ENCODE data around the gene CSGALNACT2.

Gene CSGALNACT2

DNA sequence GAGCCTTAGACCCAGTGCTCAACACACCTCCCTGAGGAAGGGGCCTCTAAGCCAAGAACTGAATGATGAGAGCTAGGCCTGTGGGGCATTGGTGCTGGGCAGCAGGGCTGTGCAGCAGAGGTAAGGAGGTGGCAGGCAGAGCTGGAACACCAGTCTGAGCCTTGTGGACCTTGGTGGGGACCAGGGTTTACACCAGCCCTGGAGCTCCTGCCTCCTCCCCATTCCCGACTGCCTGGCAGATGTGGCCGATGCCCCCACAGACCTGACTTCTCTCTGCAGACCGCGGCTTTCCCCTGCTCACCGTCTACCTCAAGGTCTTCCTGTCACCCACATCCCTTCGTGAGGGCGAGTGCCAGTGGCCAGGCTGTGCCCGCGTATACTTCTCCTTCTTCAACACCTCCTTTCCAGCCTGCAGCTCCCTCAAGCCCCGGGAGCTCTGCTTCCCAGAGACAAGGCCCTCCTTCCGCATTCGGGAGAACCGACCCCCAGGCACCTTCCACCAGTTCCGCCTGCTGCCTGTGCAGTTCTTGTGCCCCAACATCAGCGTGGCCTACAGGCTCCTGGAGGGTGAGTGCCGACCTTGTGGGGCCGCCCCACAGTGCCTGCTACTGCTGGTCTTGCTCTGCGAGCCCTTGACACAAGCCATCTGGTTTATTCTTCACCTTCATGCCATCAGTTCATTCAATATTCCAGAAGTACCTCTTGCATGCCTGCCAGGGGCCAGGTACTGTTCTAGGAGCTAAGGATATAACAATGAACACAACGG, 36.0 kb upstream of the CSGALNACT2 start:
- no peak for TF ChIP-seq EZH2 (IDR thresholded peaks at IDR 0.05; ENCODE audit: borderline replicate concordance, low read depth, low read length, severe bottlenecking)
- TF ChIP-seq, protein P1, sequence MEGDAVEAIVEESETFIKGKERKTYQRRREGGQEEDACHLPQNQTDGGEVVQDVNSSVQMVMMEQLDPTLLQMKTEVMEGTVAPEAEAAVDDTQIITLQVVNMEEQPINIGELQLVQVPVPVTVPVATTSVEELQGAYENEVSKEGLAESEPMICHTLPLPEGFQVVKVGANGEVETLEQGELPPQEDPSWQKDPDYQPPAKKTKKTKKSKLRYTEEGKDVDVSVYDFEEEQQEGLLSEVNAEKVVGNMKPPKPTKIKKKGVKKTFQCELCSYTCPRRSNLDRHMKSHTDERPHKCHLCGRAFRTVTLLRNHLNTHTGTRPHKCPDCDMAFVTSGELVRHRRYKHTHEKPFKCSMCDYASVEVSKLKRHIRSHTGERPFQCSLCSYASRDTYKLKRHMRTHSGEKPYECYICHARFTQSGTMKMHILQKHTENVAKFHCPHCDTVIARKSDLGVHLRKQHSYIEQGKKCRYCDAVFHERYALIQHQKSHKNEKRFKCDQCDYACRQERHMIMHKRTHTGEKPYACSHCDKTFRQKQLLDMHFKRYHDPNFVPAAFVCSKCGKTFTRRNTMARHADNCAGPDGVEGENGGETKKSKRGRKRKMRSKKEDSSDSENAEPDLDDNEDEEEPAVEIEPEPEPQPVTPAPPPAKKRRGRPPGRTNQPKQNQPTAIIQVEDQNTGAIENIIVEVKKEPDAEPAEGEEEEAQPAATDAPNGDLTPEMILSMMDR (IDR thresholded peaks at IDR 0.05; ENCODE audit: borderline replicate concordance, extremely low read depth, low read length, poor library complexity, severe bottlenecking): no peak
- H3K27ac ChIP-seq (ENCODE audit: low read length): no peak overlapping the region
- no peak overlapping the region for H2AFZ ChIP-seq (ENCODE audit: low read depth, low read length)
- H3K4me1 ChIP-seq (ENCODE audit: insufficient read depth, low read length): peaks cover 8% of the 10 kb centered on the region
- no peak overlapping the region for H3K4me3 ChIP-seq (ENCODE audit: low read depth in 1 of 2, low read length in 2 of 2)
- H3K9ac ChIP-seq (ENCODE audit: low read depth, low read length): no peak overlapping the region
- DNase-seq: no peak
- no peak for ATAC-seq (ENCODE audit: insufficient read depth, low read depth)
- no peaks in the 10 kb centered on the region for H4K20me1 ChIP-seq (ENCODE audit: insufficient read depth, low read length)
- no peaks in the 10 kb centered on the region for H3K79me2 ChIP-seq (ENCODE audit: insufficient read depth, low read length)
- no peak overlapping the region for H3K4me2 ChIP-seq (ENCODE audit: insufficient read depth, low read length)
- no peaks in the 10 kb centered on the region for H3K27me3 ChIP-seq (ENCODE audit: insufficient read depth, low read length, poor library complexity)
- no peaks in the 10 kb centered on the region for H3K36me3 ChIP-seq (ENCODE audit: insufficient read depth, low read length)
- no peaks in the 10 kb centered on the region for H3K9me3 ChIP-seq (ENCODE audit: insufficient read depth, low read length, severe bottlenecking)

DNA sequence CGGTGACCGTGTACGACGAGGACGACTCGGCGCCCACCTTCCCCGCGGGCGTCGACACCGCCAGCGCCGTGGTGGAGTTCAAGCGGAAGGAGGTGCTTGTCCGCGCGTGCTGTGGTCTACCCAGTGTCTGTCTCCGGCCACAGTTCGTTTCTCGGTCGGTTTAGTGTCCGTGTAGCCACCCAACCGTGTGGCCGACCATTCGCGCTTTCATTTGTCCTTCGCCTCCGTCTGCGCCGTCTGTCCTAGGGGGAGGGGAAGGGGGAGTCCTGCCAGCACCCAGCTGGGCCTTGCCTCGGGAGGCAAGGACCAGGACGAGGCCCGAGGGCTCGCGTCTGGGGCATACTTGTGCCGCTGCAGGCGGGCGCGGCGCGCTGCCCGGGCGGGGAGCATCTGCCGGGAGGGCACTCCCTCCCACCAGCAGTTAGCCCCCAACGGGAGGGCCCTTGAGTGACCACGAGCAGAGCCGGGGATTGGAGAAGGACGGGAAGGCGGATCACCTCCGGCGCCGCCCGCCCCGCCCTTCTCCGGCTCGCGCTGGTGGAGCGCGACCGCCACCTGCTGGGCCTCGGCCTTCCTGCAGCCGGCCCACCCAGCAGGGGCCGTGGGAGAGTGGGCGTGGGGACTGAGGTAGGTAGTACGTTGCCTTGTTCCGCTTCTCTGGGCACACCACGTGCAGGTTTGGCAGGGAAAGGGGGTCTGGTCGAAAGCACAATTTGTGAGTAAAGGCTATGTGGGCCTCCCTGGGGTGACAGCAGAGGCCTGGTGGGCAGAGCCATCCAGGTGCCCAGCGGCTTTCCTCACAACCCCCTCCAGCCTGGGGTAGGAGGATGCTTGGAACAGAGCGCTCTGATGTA, 32.9 kb upstream of the CSGALNACT2 start:
- Histone ChIP-seq H3K36me3 (ENCODE audit: insufficient read depth, low read length) (no peaks in the 10 kb centered on the region), H3K9ac (ENCODE audit: low read depth, low read length) (no peak overlapping the region), H3K4me1 (ENCODE audit: insufficient read depth, low read length) (peaks cover 8% of the 10 kb centered on the region), H3K4me3 (ENCODE audit: low read depth in 1 of 2, low read length in 2 of 2) (peak overlapping the region in 1 of 2 experiments; percentile 29; a peak in 1 of 4 replicates), H3K4me2 (ENCODE audit: insufficient read depth, low read length) (peak overlapping the region; percentile 59), H2AFZ (ENCODE audit: low read depth, low read length) (peak overlapping the region; percentile 59), H3K79me2 (ENCODE audit: insufficient read depth, low read length) (no peaks in the 10 kb centered on the region), H3K27ac (ENCODE audit: low read length) (no peak overlapping the region), H3K9me3 (ENCODE audit: insufficient read depth, low read length, severe bottlenecking) (no peaks in the 10 kb centered on the region), H4K20me1 (ENCODE audit: insufficient read depth, low read length) (no peaks in the 10 kb centered on the region), H3K27me3 (ENCODE audit: insufficient read depth, low read length, poor library complexity) (no peaks in the 10 kb centered on the region)
- TF ChIP-seq, protein P1 (IDR thresholded peaks at IDR 0.05; ENCODE audit: borderline replicate concordance, extremely low read depth, low read length, poor library complexity, severe bottlenecking): peak; percentile 98
- TF ChIP-seq EZH2 (IDR thresholded peaks at IDR 0.05; ENCODE audit: borderline replicate concordance, low read depth, low read length, severe bottlenecking): no peak
- peak; percentile 70 for DNase-seq
- peak; percentile 94 for ATAC-seq (ENCODE audit: insufficient read depth, low read depth)

DNA sequence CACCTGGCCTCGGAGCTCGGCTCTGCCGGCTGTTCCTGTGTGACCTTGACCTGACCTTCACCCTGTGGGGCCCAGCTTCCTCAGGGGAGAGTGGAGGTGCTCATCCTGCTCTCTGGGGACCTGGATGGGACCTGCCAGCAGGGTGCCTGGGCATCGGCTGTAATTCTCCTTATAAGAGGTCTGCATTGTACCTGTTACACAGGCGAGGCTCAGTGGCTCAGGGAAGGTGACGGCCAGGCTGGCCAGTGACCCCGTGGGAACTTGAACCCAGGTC, 32.4 kb upstream of the CSGALNACT2 start:
- Histone ChIP-seq H3K4me3 (ENCODE audit: low read depth in 1 of 2, low read length in 2 of 2) (no peak overlapping the region), H3K9me3 (ENCODE audit: insufficient read depth, low read length, severe bottlenecking) (no peaks in the 10 kb centered on the region), H3K36me3 (ENCODE audit: insufficient read depth, low read length) (no peaks in the 10 kb centered on the region), H3K79me2 (ENCODE audit: insufficient read depth, low read length) (no peaks in the 10 kb centered on the region), H3K27ac (ENCODE audit: low read length) (no peak overlapping the region), H3K4me2 (ENCODE audit: insufficient read depth, low read length) (peak overlapping the region; percentile 59; the same call in 1 of the 2 replicates), H3K4me1 (ENCODE audit: insufficient read depth, low read length) (peaks cover 8% of the 10 kb centered on the region), H4K20me1 (ENCODE audit: insufficient read depth, low read length) (no peaks in the 10 kb centered on the region), H3K27me3 (ENCODE audit: insufficient read depth, low read length, poor library complexity) (no peaks in the 10 kb centered on the region), H3K9ac (ENCODE audit: low read depth, low read length) (no peak overlapping the region), H2AFZ (ENCODE audit: low read depth, low read length) (peak overlapping the region; percentile 59)
- no peak for TF ChIP-seq EZH2 (IDR thresholded peaks at IDR 0.05; ENCODE audit: borderline replicate concordance, low read depth, low read length, severe bottlenecking)
- DNase-seq: no peak
- no peak for ATAC-seq (ENCODE audit: insufficient read depth, low read depth)

Measured in DND-41 (cell line).